ENCODE results near the gene LRIG1. TPM values are rescaled to one million over a fixed set of nuclear protein-coding genes. Genes with fewer than 3 reads are reported as not detected.

The LRIG1 gene
- total RNA-seq, 1 donor from 2014 or later, result 169 TPM

- Histone ChIP-seq H3K4me1 (peaks cover 95% of the 10 kb centered on the region), H4K20me1 (ENCODE audit: low read depth) (peaks cover 99% of the 10 kb centered on the region), H3K9ac (no peak overlapping the region), H3K79me2 (ENCODE audit: low read depth) (peaks cover 100% of the 10 kb centered on the region), H2AFZ (replicated peaks) (no peak overlapping the region), H3K4me2 (peak overlapping the region; percentile 97), H3K27me3 (no peaks in the 10 kb centered on the region), H3F3A (ENCODE audit: low read depth) (peaks cover 79% of the 10 kb centered on the region), H3K9me3 (ENCODE audit: low read depth) (no peaks in the 10 kb centered on the region), H3K36me3 (no peaks in the 10 kb centered on the region), H3K27ac (peak overlapping the region; percentile 94), H3K4me3 (peak overlapping the region; percentile 99)
- Mint-ChIP-seq H3K36me3 (no peaks in the 10 kb centered on the region), H3K9me3 (no peaks in the 10 kb centered on the region), H3K27me3 (ENCODE audit: insufficient read depth, low read depth) (no peaks in the 10 kb centered on the region), H3K27ac (no peak overlapping the region), H3K4me1 (peaks cover 88% of the 10 kb centered on the region), H3K4me3 (no peak overlapping the region)
- no peak for TF ChIP-seq EZH2phosphoT487 (IDR thresholded peaks at IDR 0.05)
- TF ChIP-seq CTCF (IDR thresholded peaks at IDR 0.05), result no peak
- no peak for TF ChIP-seq EZH2 (IDR thresholded peaks at IDR 0.05)
- no peak for DNase-seq (ENCODE audit: low spot score)
These were observed 8.2 kb downstream of the LRIG1 start for GRCh38 chr3:66492672-66493071.

- Mint-ChIP-seq H3K27ac (peak overlapping the region; percentile 18), H3K27me3 (ENCODE audit: insufficient read depth, low read depth) (no peaks in the 10 kb centered on the region), H3K4me3 (no peak overlapping the region), H3K4me1 (peaks cover 89% of the 10 kb centered on the region), H3K9me3 (no peaks in the 10 kb centered on the region), H3K36me3 (no peaks in the 10 kb centered on the region)
- Histone ChIP-seq H3K4me3 (peak overlapping the region; percentile 99), H3K9ac (no peak overlapping the region), H3K36me3 (no peaks in the 10 kb centered on the region), H3K4me2 (peak overlapping the region; percentile 97), H3K27me3 (no peaks in the 10 kb centered on the region), H2AFZ (replicated peaks) (no peak overlapping the region), H3K4me1 (peaks cover 96% of the 10 kb centered on the region), H3F3A (ENCODE audit: low read depth) (peaks cover 73% of the 10 kb centered on the region), H3K27ac (peak overlapping the region; percentile 94), H4K20me1 (ENCODE audit: low read depth) (peaks cover 99% of the 10 kb centered on the region), H3K79me2 (ENCODE audit: low read depth) (peaks cover 100% of the 10 kb centered on the region), H3K9me3 (ENCODE audit: low read depth) (no peaks in the 10 kb centered on the region)
- peak; percentile 68 for DNase-seq (ENCODE audit: low spot score)
- TF ChIP-seq CTCF (IDR thresholded peaks at IDR 0.05) (no peak), EZH2phosphoT487 (IDR thresholded peaks at IDR 0.05) (peak; percentile 42)
These were observed 8.8 kb downstream of the LRIG1 start for GRCh38 chr3:66492071-66492470.

- H3K4me3 Mint-ChIP-seq, result peak overlapping the region; percentile 67
- no peaks in the 10 kb centered on the region for H3K9me3 ChIP-seq (ENCODE audit: low read depth)
- H3K27ac Mint-ChIP-seq, result peak overlapping the region; percentile 78
These were observed 9.8 kb downstream of the LRIG1 start for GRCh38 chr3:66490984-66491383.

More at GRCh38 chr3:66490984-66491383, 9.8 kb downstream of the LRIG1 start:
- H3K4me2 ChIP-seq, result peak overlapping the region; percentile 97
- H3K27ac ChIP-seq, result peak overlapping the region; percentile 94
- H3K9ac ChIP-seq, result no peak overlapping the region
- peaks cover 100% of the 10 kb centered on the region for H3K79me2 ChIP-seq (ENCODE audit: low read depth)
- H3K27me3 Mint-ChIP-seq (ENCODE audit: insufficient read depth, low read depth), result no peaks in the 10 kb centered on the region
- no peaks in the 10 kb centered on the region for H3K27me3 ChIP-seq
- peaks cover 96% of the 10 kb centered on the region for H3K4me1 ChIP-seq
- peaks cover 88% of the 10 kb centered on the region for H3K4me1 Mint-ChIP-seq
- peaks cover 62% of the 10 kb centered on the region for H3F3A ChIP-seq (ENCODE audit: low read depth)
- no peaks in the 10 kb centered on the region for H3K9me3 Mint-ChIP-seq
- peaks cover 99% of the 10 kb centered on the region for H4K20me1 ChIP-seq (ENCODE audit: low read depth)
- no peak overlapping the region for H2AFZ ChIP-seq (replicated peaks)
- TF ChIP-seq EZH2 (IDR thresholded peaks at IDR 0.05), result no peak
- no peak for TF ChIP-seq EZH2phosphoT487 (IDR thresholded peaks at IDR 0.05)
- no peak for TF ChIP-seq CTCF (IDR thresholded peaks at IDR 0.05)
- H3K36me3 Mint-ChIP-seq, result peaks cover 5% of the 10 kb centered on the region
- peak; percentile 74 for DNase-seq (ENCODE audit: low spot score)
- H3K4me3 ChIP-seq, result peak overlapping the region; percentile 99
- no peaks in the 10 kb centered on the region for H3K36me3 ChIP-seq

All from neural progenitor cell (in vitro differentiated cells).